MV-4-11 (cell line): ENCODE measurements around the gene FCMR.

Source experiments
- DNase-seq: peaks from one replicate; lab custom pipeline; 2025; lab: John Stamatoyannopoulos, UW

FCMR gene

DNA sequence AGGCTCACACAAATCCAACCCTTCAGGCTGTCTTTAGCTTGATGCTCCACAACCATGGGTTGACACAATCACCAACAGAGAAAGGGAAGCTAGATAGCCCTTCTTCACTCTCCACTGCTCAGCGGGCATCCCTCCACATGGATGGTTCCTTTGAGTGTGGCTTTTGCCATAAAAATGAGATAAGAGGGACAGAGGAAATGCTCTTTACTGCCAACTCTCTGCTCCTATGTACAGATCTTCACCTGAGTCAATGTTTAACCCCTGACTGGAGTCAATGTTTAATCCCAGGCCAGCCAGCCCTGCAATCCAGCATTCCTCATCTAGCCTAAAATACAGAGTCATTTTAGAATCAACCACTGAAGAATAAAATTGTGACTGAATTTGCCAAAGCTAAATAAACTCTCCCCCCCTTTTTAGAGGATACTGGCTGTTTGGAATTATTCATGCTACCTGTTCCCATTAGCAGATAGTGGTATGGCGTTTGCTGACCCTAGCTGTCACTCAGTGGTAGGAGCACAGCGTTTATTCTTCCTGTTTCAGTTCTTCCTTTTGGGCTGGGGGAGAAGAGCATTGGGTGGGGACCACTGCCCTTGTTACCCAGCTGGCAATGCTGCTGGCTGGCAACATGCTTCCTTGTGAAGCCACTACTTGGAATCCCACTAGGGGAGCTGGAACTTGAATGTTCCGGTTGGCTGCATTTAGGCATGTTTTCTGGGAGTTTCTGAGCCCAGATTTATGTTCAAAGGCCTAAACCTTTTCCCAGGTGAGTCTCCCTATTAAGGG is 29.8 kb upstream of the FCMR start:
- DNase-seq = peak; percentile 57

DNA sequence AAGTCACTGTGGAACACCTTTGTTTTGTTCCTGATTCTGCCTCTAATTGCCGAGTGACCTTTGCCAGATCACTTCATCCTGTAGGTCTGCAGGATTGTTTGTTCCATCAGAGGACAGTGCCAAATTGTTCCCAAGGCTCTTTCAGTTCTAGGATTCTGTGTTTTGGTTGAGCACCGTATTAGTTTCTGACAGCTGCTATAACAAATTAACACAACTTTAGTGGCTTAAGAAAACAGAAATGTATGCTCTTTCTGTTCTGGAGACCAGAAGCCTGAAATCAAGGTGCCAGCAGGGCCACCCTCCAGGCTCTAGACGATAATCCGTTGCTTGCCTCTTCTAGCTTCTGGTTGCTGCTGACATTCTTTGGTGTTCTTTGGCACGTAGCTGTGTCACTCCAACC is 27.9 kb upstream of the FCMR start:
- no peak for DNase-seq

DNA sequence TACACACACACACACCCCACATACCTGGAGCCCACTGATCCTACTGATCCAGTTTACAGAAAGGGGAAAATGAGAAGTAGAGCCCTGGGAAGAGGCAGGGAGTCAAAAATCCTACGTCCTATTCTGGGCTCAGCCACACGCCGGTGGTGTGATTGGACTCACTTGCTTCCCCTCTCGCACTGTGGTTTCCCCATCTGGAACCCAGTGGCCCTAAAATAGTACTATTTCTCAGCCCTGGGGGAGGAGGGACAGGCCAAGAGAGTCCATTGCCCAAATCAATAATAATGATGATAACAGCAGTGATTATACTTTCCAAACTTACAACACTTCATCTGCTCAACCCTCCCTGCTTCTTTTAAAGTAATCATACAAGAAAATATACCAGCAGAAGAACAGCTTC is 27.5 kb upstream of the FCMR start:
- DNase-seq = peak; percentile 77

GRCh38 chr1:206947255-206947654 is 25.5 kb upstream of the FCMR start:
- peak; percentile 53 for DNase-seq

- DNase-seq = no peak
These were observed 24.5 kb upstream of the FCMR start, which contains the start of gene PIGR for GRCh38 chr1:206946261-206946660. Gene PIGR, minus strand, starts transcription at chr1:206946466. Its CDS starts 5,935 bp downstream, at chr1:206940531.

DNA sequence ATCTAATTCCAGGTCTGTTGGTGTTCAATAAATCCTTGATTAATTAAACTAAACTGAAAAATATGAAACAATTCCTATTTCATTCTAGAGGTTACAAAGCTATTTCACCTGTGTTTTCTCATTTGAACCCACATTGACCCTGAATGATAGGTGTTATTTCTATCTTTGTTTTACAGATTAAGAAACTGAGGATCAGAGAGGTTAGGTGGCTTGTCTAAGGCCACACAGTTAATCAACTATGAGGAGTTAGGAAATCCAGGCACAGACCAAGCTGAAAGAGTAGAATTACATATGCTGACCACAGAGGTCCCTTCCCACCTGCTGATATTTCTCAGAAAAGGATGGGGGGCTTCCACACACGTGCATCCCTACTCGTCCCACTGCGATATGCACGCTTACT is 24.0 kb upstream of the FCMR start:
- DNase-seq = no peak

DNA sequence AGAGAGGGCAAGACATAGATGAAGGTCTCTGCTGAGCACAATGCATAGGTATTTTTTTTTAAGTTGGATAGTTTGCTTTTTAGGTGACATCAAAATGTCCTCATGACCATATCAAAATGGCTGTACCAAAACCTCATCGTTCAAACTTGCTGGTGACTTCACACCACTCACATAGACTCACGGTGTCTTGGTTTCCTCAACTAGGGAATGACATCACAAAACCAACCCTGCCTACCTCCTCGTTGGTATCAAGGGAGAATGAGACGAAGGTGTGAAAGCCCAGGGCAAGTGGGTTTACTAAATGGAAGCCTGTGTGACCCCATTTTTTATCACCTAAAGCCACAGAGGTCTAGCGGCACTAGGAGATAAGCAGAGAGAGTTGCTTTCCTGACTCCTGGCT is 23.0 kb upstream of the FCMR start:
- no peak for DNase-seq

- DNase-seq = no peak
These were observed 20.2 kb upstream of the FCMR start for GRCh38 chr1:206941766-206942418.

- no peak for DNase-seq
These were observed 18.8 kb upstream of the FCMR start for GRCh38 chr1:206940588-206940936.

GRCh38 chr1:206939841-206940587 is 18.3 kb upstream of the FCMR start:
- DNase-seq = no peak

GRCh38 chr1:206939131-206939530 is 17.4 kb upstream of the FCMR start:
- no peak for DNase-seq

DNA sequence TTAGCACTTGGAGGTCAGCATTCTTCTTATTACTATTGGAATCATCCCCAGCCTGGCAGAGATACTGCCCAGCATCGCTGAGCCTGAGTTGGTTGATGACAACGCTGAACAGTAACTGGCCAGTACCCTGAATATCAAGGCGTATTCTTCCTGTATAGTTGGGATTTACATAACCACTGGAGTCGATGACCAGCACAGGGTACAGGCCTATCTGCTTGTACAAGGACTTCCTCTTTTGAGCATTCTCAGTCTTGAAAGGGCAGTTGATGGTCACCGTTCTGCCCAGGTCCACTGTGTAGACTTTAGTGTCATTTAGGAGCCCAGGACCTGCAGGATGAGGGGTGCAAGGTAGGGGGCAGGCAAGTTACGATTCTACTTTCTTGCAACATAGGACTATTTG is 15.7 kb upstream of the FCMR start:
- peak; percentile 37 for DNase-seq

GRCh38 chr1:206935491-206936067 is 13.8 kb upstream of the FCMR start:
- DNase-seq = peak; percentile 40

DNA sequence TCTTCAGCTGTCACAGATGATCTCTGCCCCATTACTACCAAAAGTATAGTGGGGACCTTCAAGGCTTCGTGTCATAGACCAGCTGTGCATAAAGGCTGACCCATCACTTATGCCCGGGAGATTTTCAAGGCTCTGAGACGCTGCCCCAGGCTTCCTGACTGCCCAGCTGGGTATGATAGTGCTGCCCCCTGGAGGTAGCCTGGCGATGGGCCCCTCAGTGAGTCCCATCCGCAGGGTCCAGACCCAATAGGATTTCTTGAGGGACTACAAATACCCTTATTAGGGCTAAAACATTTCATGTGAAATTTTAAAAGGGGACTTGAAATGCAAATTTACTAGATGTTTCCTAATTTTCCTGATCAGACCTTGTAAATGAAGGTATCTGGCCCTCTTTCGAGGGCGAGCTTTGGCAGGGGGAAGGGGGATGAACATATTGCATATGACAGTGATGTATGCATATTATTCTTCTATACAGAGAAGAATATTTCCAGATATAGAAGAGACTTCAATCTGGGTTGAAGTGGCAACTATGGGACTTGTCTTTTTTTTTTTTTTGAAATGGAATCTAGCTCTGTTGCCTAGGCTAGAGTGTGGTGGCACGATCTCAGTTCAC is 11.7 kb upstream of the FCMR start:
- DNase-seq = peak; percentile 42

GRCh38 chr1:206932177-206932576 is 10.4 kb upstream of the FCMR start:
- no peak for DNase-seq

- no peak for DNase-seq
These were observed 10.0 kb upstream of the FCMR start for GRCh38 chr1:206931709-206932108.

- DNase-seq = peak; percentile 87
These were observed 8.6 kb upstream of the FCMR start for GRCh38 chr1:206930210-206930798.

DNA sequence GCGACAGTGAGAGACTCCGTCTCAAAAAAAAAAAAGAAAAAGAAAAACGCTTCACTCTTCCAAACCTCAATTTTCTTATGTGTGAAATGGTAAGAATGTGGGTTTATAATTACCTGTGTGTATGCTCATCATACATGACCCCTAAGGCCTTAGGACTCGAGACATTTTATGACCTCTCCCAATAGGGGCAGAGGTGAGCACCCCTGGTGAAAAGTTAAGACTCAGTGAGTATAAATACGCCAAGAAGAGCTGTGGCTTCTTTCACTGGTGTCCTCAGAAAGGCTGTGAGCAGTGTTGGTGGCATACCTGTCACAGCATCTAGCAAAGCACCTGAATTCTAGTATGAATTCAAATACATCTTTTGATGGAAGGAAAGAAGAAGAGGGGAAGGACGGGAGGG is 7.8 kb upstream of the FCMR start:
- no peak for DNase-seq

- no peak for DNase-seq
These were observed 4.5 kb upstream of the FCMR start for GRCh38 chr1:206926286-206926685.

DNA sequence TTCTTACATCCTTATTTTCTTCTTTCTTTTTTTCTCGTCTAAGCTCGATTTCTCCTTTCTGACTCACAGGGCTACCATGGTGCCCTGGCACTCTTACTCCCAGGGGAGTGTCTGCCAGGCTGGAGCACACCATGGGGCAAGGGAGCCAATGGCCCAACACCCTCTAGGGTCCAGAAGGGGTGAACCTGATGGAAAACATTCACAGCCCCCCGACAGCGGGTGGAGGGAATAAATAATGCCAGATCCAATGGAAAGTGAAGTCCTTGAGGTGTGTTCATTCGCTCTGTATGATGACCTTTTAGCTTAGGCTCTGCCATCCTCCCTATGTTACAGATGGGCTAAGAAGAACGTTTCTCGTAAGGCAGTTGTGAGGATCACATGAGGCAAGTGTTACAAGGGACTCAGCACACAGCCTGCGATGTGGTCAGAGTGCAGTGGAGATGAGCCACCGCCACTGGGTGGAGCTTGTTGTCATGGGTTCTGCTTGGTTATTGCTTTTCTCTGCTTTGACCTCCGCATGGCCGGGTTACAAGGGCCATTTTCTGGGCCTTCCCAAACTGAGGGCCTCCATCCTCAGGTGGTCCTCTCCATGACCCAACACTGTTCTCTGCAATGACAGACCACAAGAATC is 3.5 kb upstream of the FCMR start:
- DNase-seq = peak; percentile 96

DNA sequence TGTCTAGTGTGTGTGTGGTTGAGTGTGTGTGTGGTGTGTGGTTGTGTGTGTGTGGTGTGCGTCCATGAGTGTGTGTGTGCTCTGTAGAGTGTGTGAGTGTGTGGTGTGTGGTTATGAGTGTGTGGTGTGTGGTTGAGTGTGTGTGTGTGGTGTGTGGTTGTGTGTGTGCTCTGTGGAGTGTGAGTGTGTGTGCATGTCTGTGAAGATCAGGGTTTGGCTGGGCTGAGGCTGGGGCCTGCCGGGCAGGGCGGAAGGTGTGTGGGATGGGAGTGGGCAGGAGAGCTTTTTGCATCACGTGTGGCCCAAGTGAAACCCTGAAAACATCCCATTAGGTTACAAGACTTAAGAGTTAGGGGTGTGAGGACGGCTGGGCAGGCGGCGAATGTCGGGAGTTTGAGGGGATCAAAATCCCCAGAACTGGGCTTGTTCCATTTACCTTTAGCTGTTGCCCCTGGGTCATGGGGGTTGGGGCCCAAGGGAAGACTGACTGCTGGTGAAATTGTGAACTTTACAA is 2.9 kb upstream of the FCMR start:
- no peak for DNase-seq
